Raji (cell line): ENCODE results near the gene LDLRAD4.

Source experiments
- POLR2A ChIP-seq: IDR thresholded peaks from 2 replicates; pipeline ENCODE4 v1.6.1; 2011; ENCODE audit warnings: low read depth, low read length, control low read depth; ENCODE audit not compliant: insufficient read depth

LDLRAD4 gene

DNA sequence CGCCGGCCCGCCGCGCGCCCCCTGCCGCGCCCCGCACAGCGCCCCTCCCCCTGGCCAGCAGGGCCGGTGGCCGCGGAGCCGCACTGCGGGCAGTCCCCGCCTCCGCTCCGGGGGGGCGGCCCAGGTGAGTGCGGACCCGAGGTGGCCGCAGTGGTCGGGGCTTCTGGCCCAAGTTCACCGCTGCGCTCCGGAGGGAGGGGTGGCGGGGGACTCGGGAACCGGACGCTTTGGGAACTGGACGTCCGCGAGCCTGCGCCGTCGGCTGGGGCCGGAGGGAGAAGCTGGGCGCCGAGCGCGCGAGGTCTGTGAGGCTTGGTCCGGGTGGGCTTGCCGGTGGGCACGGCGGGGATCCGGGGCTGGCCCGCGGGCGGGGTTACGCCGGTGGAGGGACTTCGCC lies 591 bp upstream of the LDLRAD4 start:
- no peak for TF ChIP-seq POLR2A

- TF ChIP-seq POLR2A, result no peak
These were observed 437 bp downstream of the LDLRAD4 start for GRCh38 chr18:13218997-13219396.

DNA sequence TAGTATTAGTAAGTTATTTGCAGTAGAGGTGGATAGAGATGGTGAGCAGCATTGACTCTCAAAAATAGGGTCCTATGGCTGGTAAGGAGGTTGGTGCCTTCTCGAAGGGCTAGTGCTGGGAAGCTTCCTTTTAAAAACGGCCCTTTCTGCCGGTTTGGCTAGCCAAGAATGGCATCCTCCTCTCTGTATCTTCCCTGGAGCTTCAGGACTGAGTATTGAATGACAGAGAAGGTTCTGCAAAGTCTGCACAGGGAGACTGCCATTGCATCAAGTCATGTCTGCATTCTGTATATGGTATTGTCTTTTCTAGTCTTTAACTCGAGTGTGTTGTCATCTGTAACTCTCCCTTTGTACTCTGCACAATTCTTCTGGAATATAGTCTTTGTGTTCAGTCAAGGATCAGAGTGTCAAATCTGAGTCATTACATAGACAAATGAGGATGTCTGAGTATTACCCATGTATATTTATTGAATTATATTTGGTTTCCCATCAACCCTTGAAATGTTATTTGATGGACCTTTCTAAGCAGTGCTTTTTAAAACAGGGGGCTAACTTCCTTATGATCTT lies 1.1 kb downstream of the LDLRAD4 start:
- no peak for TF ChIP-seq POLR2A

- TF ChIP-seq POLR2A, result no peak
These were observed 1.9 kb downstream of the LDLRAD4 start for GRCh38 chr18:13220361-13220991.

GRCh38 chr18:13221869-13222855 lies 3.6 kb downstream of the LDLRAD4 start:
- TF ChIP-seq POLR2A, result no peak

- TF ChIP-seq POLR2A, result no peak
These were observed 4.3 kb downstream of the LDLRAD4 start for GRCh38 chr18:13222856-13223281.

DNA sequence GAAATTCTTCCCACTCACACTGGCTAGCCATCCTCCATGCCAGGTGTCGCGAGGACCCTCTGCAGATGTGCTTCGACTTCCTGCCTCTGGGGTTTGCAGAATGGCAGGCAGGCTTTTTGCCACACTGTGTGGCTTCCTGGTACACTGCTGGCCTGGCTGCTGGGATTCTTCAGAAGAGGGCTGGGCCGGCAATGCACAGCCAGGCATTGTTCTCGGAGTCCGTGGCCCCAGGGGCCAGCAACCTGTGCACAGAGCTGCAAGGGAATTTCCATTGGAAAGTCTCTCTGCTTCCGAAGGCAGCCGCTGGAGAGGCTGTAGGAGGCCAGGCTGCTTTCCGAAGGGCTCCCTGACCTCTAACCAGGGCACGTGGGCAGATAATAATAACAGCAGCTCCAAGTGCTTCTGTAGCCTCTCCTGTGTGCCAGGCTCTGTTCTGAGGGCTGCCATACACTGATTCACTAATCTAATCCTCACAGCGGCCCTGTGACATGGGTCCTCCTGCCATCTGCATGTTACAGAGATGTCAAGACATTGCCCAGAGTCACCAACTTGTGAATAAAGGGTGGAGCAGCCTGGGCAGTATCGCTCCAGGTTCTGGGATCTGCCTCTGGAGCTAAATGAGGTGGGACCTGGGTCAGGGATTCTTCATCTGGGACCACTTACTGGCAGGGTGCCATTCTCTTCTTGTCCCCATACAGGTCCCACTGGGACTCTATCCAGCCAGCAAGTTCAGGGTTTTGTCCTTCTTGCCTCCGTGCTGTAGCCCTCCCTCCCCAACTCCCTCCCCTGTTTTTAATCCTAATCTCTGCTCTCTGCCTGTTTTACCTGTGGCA lies 5.0 kb downstream of the LDLRAD4 start:
- no peak for TF ChIP-seq POLR2A

- TF ChIP-seq POLR2A, result no peak
These were observed 6.7 kb downstream of the LDLRAD4 start for GRCh38 chr18:13225261-13225660.

- no peak for TF ChIP-seq POLR2A
These were observed 8.1 kb downstream of the LDLRAD4 start for GRCh38 chr18:13226533-13227144.

DNA sequence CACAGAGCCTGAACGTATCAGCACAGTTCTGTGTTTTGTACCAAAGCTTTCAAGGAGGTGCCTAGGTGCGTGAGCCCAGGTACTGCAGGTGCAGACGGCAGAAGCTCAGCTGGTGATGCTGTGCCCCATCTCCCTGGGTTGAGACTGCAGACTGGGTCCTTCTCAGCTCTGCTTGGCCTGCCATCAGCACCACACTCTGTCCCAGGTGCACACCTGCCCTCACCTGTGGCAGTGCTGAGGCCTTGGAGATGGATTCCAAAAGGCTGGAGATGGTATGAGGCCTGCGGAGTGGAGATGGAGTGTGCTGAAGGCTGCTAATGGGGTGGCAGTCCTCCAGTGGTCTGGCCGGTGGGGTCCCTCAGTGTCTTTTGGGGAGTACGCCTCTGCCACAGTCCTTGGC lies 9.3 kb downstream of the LDLRAD4 start:
- TF ChIP-seq POLR2A, result no peak

DNA sequence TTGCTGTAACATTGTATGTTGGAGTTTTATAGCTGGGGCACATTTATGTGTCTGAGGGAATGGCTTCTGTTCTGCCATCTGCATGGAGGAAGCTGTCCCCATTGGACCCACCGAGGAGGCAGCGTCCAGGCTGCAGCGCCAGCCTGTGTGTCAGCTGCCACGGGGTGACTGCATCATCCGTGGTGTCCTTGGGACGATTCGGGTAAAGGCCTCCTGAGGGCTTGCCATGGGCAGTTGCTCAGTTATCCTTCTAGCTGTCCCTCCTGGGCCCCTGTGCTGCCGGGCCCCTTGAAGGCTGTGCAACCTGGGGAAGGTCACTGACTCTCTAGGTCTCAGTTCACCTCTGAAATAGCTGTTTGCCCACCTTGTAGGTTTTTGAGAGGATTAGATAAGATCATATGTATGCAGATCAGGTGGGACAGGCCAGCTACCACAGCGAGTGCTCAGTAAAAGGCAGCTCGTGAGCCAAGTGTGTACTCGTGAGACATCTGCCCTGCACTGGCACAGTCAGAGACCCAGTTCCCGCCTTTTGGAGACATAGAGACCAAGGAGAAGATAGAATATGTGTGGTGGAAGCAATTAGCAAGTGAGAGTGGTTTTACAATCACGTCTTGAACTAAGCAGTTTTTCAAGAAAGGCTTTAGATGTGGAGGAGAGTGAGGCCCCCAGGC lies 10.6 kb downstream of the LDLRAD4 start:
- no peak for TF ChIP-seq POLR2A

GRCh38 chr18:13231151-13231550 lies 12.6 kb downstream of the LDLRAD4 start:
- TF ChIP-seq POLR2A, result no peak

DNA sequence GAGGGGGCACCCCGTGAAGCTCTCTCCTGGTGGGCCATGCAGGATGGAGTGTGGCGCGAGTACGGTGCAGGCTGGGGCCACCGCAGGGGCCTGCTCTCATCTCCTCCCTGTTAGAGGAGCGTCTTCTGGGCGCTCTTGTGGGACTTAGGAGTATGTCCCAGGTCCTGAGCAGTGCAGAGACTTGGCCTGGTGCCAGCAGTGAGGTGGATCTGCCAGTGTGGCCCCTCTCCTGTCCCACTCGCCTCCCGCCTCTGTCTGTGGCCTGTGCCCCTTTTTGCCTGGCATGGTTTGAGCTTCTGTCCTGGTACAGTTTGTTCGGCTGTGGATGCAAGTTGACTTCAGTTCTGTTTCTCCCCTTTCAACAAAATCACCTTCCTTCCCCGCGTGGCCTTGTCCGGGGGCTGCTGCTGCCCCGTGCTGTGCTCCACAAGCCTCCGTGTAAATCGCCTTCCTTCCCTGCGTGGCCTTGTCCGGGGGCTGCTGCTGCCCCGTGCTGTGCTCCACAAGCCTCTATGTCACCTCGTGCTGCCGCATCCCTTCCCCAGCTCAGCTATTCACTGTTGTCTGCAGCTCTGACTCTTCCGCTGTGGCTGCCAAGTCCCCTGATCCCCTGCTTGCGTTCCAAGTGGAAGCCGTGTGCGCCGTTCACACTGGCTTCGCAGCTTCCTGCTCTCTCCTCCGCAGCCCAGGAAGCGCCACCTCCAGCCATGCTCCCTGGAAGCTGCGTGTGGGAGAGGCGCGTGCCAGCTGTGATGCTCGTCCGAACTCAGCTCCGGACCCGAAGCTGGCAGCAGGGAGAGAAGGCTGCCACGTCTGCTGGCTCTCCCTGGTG lies 13.7 kb downstream of the LDLRAD4 start:
- TF ChIP-seq POLR2A, result no peak
